ENCODE results near the gene WDR90.
A peak's percentile ranks its signal among the peaks of the same experiment; 100 is the strongest.

The WDR90 gene

GRCh38 chr16:660459-661183 is 11.5 kb downstream of the WDR90 start:
- DNase-seq (ENCODE audit: low spot score) = peak; percentile 79

- no peak for DNase-seq (ENCODE audit: low spot score)
Observed at GRCh38 chr16:661184-661821, 12.1 kb downstream of the WDR90 start.

- no peak for DNase-seq (ENCODE audit: low spot score)
Observed at GRCh38 chr16:662095-662494, 12.9 kb downstream of the WDR90 start.

- no peak for DNase-seq (ENCODE audit: low spot score)
Observed at GRCh38 chr16:662597-662996, 13.4 kb downstream of the WDR90 start.

- no peak for DNase-seq (ENCODE audit: low spot score)
Observed at GRCh38 chr16:666572-666971, 17.4 kb downstream of the WDR90 start.

GRCh38 chr16:667113-667779 is 18.1 kb downstream of the WDR90 start:
- DNase-seq (ENCODE audit: low spot score) = no peak

GRCh38 chr16:667780-668518 is 18.8 kb downstream of the WDR90 start, which contains the start of gene RHOT2:
Gene RHOT2 (plus strand): TSS chr16:668132. CDS start chr16:668200, 68 bp downstream.
- peak; percentile 89 for DNase-seq (ENCODE audit: low spot score)

- DNase-seq (ENCODE audit: low spot score) = no peak
Observed at GRCh38 chr16:668519-669171, 19.5 kb downstream of the WDR90 start.

GRCh38 chr16:669666-670065 is 20.5 kb downstream of the WDR90 start:
- DNase-seq (ENCODE audit: low spot score) = no peak

- DNase-seq (ENCODE audit: low spot score) = no peak
Observed at GRCh38 chr16:670485-671352, 21.6 kb downstream of the WDR90 start.

- no peak for DNase-seq (ENCODE audit: low spot score)
Observed at GRCh38 chr16:671353-672131, 22.4 kb downstream of the WDR90 start.

- no peak for DNase-seq (ENCODE audit: low spot score)
Observed at GRCh38 chr16:672371-672770, 23.2 kb downstream of the WDR90 start.

- DNase-seq (ENCODE audit: low spot score) = no peak
Observed at GRCh38 chr16:672851-673250, 23.7 kb downstream of the WDR90 start.

- no peak for DNase-seq (ENCODE audit: low spot score)
Observed at GRCh38 chr16:673399-673991, 24.3 kb downstream of the WDR90 start.

GRCh38 chr16:674214-674881 is 25.2 kb downstream of the WDR90 start:
- no peak for DNase-seq (ENCODE audit: low spot score)

- DNase-seq (ENCODE audit: low spot score) = no peak
Observed at GRCh38 chr16:674968-675883, 26.1 kb downstream of the WDR90 start, which contains the start of gene RHBDL1. Gene RHBDL1 (plus strand): TSS chr16:675671. CDS start chr16:675791, 120 bp downstream.

GRCh38 chr16:675884-676564 is 26.9 kb downstream of the WDR90 start:
- no peak for DNase-seq (ENCODE audit: low spot score)
